ENCODE measurements around the gene PTPRF. TPM values are rescaled to one million over a fixed set of nuclear protein-coding genes. Genes with fewer than 3 reads are reported as not detected.
A peak's percentile ranks its signal among the peaks of the same experiment; 100 is the strongest.

Gene PTPRF
- total RNA-seq, 4 donors from 2014 or later: 53.2 to 80.6 (median 71.7) TPM

DNA sequence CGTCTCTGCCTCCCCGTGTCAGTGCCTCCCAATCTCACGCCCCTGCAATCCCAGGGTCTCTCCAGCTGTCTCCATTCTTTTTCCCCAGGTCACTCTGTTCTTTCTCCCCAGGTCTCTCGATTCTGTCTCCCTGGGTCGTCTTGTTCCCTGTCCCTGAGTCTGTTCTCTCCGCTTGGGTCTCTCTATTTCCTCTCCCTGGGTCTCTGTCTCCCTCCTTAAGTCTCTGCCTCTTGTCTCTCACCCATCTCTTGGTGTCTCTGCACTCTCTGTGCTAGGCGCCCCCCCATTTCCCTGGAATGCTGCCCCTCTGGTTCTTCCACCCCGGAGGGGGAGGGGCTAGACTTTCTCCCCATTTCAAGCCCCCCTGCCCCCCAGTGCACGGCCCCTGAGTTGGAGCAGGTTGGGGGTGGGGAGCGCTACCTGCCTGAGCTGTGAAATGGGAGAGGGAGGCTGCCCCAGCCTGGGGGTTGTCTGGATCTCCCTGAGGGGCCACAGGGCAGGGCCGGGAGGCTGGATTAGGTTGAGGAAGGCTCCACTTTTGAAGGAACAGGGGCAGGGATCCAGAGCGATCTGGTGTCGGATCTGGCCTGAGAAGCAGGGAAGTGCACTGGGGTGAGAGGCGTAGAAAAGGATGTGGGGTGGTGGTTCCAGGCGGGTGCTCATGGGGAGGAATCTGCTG, 1.4 kb downstream of the PTPRF start:
- peak in 1 of 2 donors; percentile 37 for DNase-seq
- peak overlapping the region in 2 of 3 donors; percentile 42 to 81 for H3K4me3 ChIP-seq (replicated peaks in 1 of 3)
- intact Hi-C loops (cut with DNase I): no loop called here
- no peaks in the 10 kb centered on the region for H3K9me3 ChIP-seq
- no peaks in the 10 kb centered on the region for H3K27me3 ChIP-seq
- H3K27ac ChIP-seq: peak overlapping the region; percentile 34 to 58 (median 55)
- WGBS, 2 donors: 16 to 25% methylated on average over 14 to 15 of the region's 15 CpGs
- TF ChIP-seq, protein P1, sequence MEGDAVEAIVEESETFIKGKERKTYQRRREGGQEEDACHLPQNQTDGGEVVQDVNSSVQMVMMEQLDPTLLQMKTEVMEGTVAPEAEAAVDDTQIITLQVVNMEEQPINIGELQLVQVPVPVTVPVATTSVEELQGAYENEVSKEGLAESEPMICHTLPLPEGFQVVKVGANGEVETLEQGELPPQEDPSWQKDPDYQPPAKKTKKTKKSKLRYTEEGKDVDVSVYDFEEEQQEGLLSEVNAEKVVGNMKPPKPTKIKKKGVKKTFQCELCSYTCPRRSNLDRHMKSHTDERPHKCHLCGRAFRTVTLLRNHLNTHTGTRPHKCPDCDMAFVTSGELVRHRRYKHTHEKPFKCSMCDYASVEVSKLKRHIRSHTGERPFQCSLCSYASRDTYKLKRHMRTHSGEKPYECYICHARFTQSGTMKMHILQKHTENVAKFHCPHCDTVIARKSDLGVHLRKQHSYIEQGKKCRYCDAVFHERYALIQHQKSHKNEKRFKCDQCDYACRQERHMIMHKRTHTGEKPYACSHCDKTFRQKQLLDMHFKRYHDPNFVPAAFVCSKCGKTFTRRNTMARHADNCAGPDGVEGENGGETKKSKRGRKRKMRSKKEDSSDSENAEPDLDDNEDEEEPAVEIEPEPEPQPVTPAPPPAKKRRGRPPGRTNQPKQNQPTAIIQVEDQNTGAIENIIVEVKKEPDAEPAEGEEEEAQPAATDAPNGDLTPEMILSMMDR (IDR thresholded peaks at IDR 0.05): no peak
- no peak for TF ChIP-seq POLR2A (IDR thresholded peaks at IDR 0.05)
- no peaks in the 10 kb centered on the region for H3K36me3 ChIP-seq
- H3K4me1 ChIP-seq: peaks cover 20 to 31% of the 10 kb centered on the region in 2 donors

DNA sequence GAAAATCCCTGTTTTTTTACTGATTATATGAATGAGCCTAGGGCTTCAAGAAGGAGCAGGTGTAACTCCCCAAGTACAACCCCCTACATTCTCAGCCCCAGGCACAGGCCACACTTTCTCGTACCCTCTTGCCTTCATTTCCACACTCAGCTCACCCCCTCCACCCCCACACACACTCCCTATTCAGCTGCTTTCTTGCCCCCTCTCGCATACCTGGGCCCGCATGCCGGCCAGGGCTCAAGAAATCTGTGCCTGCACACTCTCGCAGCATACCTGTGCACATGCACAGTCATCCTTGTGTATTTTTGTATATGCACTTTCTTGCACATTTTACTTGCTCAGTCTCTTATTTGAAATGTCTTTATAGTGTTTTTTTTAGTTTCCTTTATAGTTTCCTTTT, 2.0 kb downstream of the PTPRF start:
- no peak overlapping the region for H3K4me3 ChIP-seq (replicated peaks in 1 of 3)
- H3K9me3 ChIP-seq: no peaks in the 10 kb centered on the region
- intact Hi-C loops (cut with DNase I): no loop called here
- no peaks in the 10 kb centered on the region for H3K27me3 ChIP-seq
- peaks cover 20 to 37% of the 10 kb centered on the region in 2 donors for H3K4me1 ChIP-seq
- WGBS, 2 donors: 76 to 80% methylated on average over 5 of the region's 5 CpGs
- no peaks in the 10 kb centered on the region for H3K36me3 ChIP-seq
- DNase-seq: no peak
- no peak for TF ChIP-seq POLR2A (IDR thresholded peaks at IDR 0.05)
- TF ChIP-seq, protein P1 (IDR thresholded peaks at IDR 0.05): no peak
- peak overlapping the region in 1 of 3 donors; percentile 58 for H3K27ac ChIP-seq

DNA sequence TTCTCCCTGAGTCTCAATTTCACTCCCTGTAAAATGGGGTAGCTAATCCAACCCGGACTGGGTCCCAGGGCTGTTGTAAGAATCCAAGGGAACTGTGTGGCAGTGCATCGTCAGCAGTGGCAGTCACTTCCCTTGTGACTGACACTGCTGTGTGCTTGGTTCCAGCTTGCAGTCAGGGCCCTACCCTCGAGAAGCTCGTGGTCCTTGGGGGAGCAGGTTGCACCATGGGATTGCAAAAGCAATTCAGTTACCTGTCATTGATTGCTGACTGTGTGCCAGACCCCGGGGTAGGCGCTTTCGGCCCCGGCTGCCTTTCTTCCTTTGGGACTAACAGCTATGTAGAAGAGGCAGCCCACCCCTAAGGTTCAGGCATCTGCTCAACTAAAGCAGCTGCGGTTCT, 2.9 kb downstream of the PTPRF start:
- Histone ChIP-seq H3K9me3 (no peaks in the 10 kb centered on the region), H3K4me3 (replicated peaks in 1 of 3) (no peak overlapping the region), H3K27me3 (no peaks in the 10 kb centered on the region), H3K36me3 (no peaks in the 10 kb centered on the region), H3K27ac (no peak overlapping the region), H3K4me1 (peaks cover 20 to 37% of the 10 kb centered on the region in 2 donors)
- no peak for TF ChIP-seq POLR2A (IDR thresholded peaks at IDR 0.05)
- TF ChIP-seq, protein P1 (IDR thresholded peaks at IDR 0.05): no peak
- DNase-seq: peak in 1 of 2 donors; percentile 44
- intact Hi-C loops (cut with DNase I): no loop called here
- 63 to 69% methylated on average over 9 of the region's 9 CpGs for WGBS, 2 donors

DNA sequence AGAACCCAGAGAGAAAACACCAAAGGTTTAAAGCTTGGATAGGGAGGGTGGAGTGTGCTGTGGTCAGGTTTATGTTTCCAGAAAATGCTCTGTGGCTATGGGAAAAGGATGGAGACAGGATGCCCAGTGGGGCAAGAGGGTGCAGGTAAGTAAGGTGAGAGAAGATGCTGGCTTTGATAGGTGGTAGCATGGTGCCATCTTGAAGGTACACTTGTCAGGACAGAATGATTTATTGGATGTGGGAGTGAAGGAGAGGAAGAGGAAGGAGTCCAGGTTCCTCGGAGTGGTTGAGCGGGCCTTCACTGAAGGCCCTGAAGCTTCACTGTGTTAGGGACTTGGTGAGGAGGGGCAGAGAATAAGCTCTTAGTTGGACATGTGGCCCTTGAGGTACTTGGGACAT, 3.6 kb downstream of the PTPRF start:
- Histone ChIP-seq H3K4me3 (replicated peaks in 1 of 3) (no peak overlapping the region), H3K36me3 (no peaks in the 10 kb centered on the region), H3K9me3 (no peaks in the 10 kb centered on the region), H3K27me3 (no peaks in the 10 kb centered on the region), H3K27ac (no peak overlapping the region), H3K4me1 (peaks cover 20 to 36% of the 10 kb centered on the region in 2 donors)
- TF ChIP-seq, protein P1 (IDR thresholded peaks at IDR 0.05): no peak
- TF ChIP-seq POLR2A (IDR thresholded peaks at IDR 0.05): no peak
- 86 to 97% methylated on average over 2 of the region's 2 CpGs for WGBS, 2 donors
- no peak for DNase-seq
- intact Hi-C loops (cut with DNase I): no loop called here

DNA sequence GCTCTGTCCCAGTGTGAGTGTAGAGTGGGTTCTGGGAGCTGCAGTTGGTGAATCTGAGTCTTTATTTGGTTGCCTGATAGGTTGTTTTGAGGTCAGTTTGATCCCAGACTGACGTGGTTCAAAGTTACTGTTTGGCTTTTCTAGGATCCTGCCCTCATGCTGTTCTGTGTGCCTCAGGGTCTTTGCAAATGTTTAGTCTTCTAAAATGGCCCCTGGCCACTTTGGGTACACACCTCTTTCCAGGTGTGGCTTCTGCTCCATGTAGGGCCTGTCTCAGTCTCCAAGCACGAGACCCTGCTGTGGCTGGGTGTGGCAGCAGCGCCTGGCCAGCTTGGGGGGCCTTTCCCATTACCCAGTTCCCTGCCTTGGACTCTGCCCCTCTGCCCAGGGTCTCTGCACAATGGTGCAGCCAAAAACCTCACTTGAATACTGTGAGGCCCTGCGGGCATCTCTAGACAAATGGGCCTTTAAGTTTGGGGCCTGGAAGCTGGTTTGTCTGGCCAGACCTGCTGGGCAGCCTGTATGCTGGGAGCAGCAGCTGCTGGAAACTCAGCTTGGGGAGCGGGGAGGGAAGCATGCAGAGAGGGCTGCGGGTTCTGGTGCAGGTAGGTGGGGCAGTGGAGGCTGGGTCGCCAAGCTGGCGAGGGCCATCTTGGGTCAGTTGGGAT, 5.6 kb downstream of the PTPRF start:
- peak overlapping the region in 1 of 3 donors; percentile 54 for H3K27ac ChIP-seq
- DNase-seq: no peak
- intact Hi-C loops (cut with DNase I): no loop called here
- WGBS, 2 donors: 79 to 87% methylated on average over 4 to 5 of the region's 8 CpGs
- H3K9me3 ChIP-seq: no peaks in the 10 kb centered on the region
- H3K4me3 ChIP-seq (replicated peaks in 1 of 3): no peak overlapping the region
- H3K36me3 ChIP-seq: no peaks in the 10 kb centered on the region
- no peaks in the 10 kb centered on the region for H3K27me3 ChIP-seq
- H3K4me1 ChIP-seq: peaks cover 22 to 40% of the 10 kb centered on the region in 2 donors
- TF ChIP-seq POLR2A (IDR thresholded peaks at IDR 0.05): no peak
- TF ChIP-seq, protein P1 (IDR thresholded peaks at IDR 0.05): no peak
